ENCODE data around the gene SUDS3. TPM values are rescaled to one million over a fixed set of nuclear protein-coding genes. Genes with fewer than 3 reads are reported as not detected.

The SUDS3 gene
- total RNA-seq, 1 experiment from 2014 or later = 50.5 TPM

GRCh38 chr12:118456741-118457140, 80.4 kb downstream of the SUDS3 start:
- H4K8ac ChIP-seq (replicated peaks; ENCODE audit: insufficient read length, low read depth, low read length) = no peak overlapping the region
- no peaks in the 10 kb centered on the region for H4K20me1 ChIP-seq (ENCODE audit: control insufficient read depth, insufficient read depth, insufficient read length)
- TF ChIP-seq CTCF (conservative IDR thresholded peaks at IDR 0.05) = no peak
- H3K27me3 ChIP-seq (ENCODE audit: insufficient read depth, low read length) = no peaks in the 10 kb centered on the region
- H2BK120ac ChIP-seq (ENCODE audit: low read depth, low read length, poor library complexity, severe bottlenecking) = no peak overlapping the region
- no peak overlapping the region for H3K23ac ChIP-seq (ENCODE audit: insufficient read length, low read depth, low read length)
- H2AK5ac ChIP-seq (ENCODE audit: insufficient read length, low read length) = no peak overlapping the region
- H3K9me3 ChIP-seq (ENCODE audit: control insufficient read depth, low read depth, low read length) = peaks cover 8% of the 10 kb centered on the region
- H4K5ac ChIP-seq (ENCODE audit: insufficient read length, low read depth, low read length) = no peak overlapping the region
- no peak overlapping the region for H2AFZ ChIP-seq (ENCODE audit: low read length)
- no peak overlapping the region for H4K91ac ChIP-seq (ENCODE audit: insufficient read length, low read depth, low read length)
- H3K4ac ChIP-seq (ENCODE audit: low read depth, low read length) = no peak overlapping the region
- H3T11ph ChIP-seq (ENCODE audit: low read length) = no peak overlapping the region
- no peak overlapping the region for H3K4me2 ChIP-seq (ENCODE audit: insufficient read depth, insufficient read length, low read length)
- Mint-ChIP-seq H3K36me3 (ENCODE audit: insufficient read depth in 1 of 3, low read depth in 3 of 3) (peaks cover 3 to 21% (median 7%) of the 10 kb centered on the region in 3 experiments; a peak in 6 of 7 replicates), H3K27me3 (ENCODE audit: low read depth) (no peaks in the 10 kb centered on the region), H3K27ac (no peak overlapping the region), H3K9me3 (peaks cover 20 to 24% of the 10 kb centered on the region in 2 experiments), H3K4me1 (no peaks in the 10 kb centered on the region), H3K4me3 (no peak overlapping the region)
- no peaks in the 10 kb centered on the region for H3K79me1 ChIP-seq (ENCODE audit: insufficient read depth, low read depth, low read length, poor library complexity, severe bottlenecking)
- no peak overlapping the region for H3K9ac ChIP-seq (ENCODE audit: extremely low read depth, insufficient read length, low read length)
- H3K4me1 ChIP-seq (ENCODE audit: insufficient read depth, low read length) = no peaks in the 10 kb centered on the region
- no peak for DNase-seq
- H2BK15ac ChIP-seq (ENCODE audit: low read depth, low read length) = no peak overlapping the region
- H3K14ac ChIP-seq (ENCODE audit: insufficient read depth, low read length) = no peak overlapping the region
- no peak overlapping the region for H3K27ac ChIP-seq (ENCODE audit: insufficient read length, low read depth, low read length)
- no peaks in the 10 kb centered on the region for H3K23me2 ChIP-seq (ENCODE audit: insufficient read length, low read depth, low read length, poor library complexity, severe bottlenecking)
- no peak overlapping the region for H2BK12ac ChIP-seq (ENCODE audit: insufficient read length, low read depth, low read length)
- no peak overlapping the region for H2BK20ac ChIP-seq (ENCODE audit: low read depth, low read length, poor library complexity, severe bottlenecking)
- no peak overlapping the region for H2BK5ac ChIP-seq (ENCODE audit: insufficient read length, low read length)
- no peaks in the 10 kb centered on the region for H3K79me2 ChIP-seq (ENCODE audit: insufficient read depth, low read length)
- no peak overlapping the region for H3K56ac ChIP-seq (ENCODE audit: insufficient read length, low read depth, low read length)
- H3K18ac ChIP-seq (ENCODE audit: insufficient read length, low read depth, low read length) = no peak overlapping the region
